Stomach (tissue), 9 donors: ENCODE measurements around the gene TBC1D8. TPM values are rescaled to one million over a fixed set of nuclear protein-coding genes. Genes with fewer than 3 reads are reported as not detected.
"Not testable (repeated sequence)": the region's sequence is repeated elsewhere in the genome, so short reads cannot be mapped to it uniquely, and the experiment has no call there.

Experiments
- DNase-seq, 2 donors: peaks; one replicate each; pipeline versions ENCODE4 v3.0.0 to v3.0.0-alpha.2; 2013 to 2019
- H3K27ac ChIP-seq, 5 donors: fragments of 200-600 bp in 4 of 5; sonication (generic) in 4 of 5; one replicate each; pipeline ENCODE4 v1.5.1; 2013 to 2019; ENCODE audit warnings: mild to moderate bottlenecking in 1 of 5, moderate library complexity in 1 of 5
- H3K27me3 ChIP-seq, 3 donors: fragments of 200-600 bp; sonication (generic); one replicate each; pipeline ENCODE4 v1.5.1; 2017 to 2019; ENCODE audit warnings: mixed run types in 1 of 3
- H3K36me3 ChIP-seq, 4 donors: fragments of 200-600 bp; sonication (generic); 1 replicate in 3 of 4; 2 replicates in 1 of 4; pipeline ENCODE4 v1.5.1; 2016 to 2019
- H3K4me1 ChIP-seq, 4 donors: fragments of 200-600 bp; sonication (generic); one replicate each; pipeline ENCODE4 v1.5.1; 2016 to 2019
- H3K4me3 ChIP-seq, 4 donors: fragments of 200-600 bp; sonication (generic) in 3 of 4; one replicate each; pipeline ENCODE4 v1.5.1; 2016 to 2019; ENCODE audit warnings: mild to moderate bottlenecking in 1 of 4
- H3K9me3 ChIP-seq, 4 donors: fragments of 200-600 bp; sonication (generic); one replicate each; pipeline ENCODE4 v1.5.1; 2016 to 2019
- CTCF ChIP-seq, 7 experiments: fragments of 450-650 bp in 4 of 7; fragments of 200-600 bp in 3 of 7; sonication (generic) in 3 of 7; IDR thresholded peaks; one replicate each; pipeline ENCODE4 v1.5.1; 2016 to 2019; ENCODE audit warnings: antibody characterized with exemption in 7 of 7, control low read depth in 2 of 7, mild to moderate bottlenecking in 1 of 7
- EP300 ChIP-seq: sonication (generic); formaldehyde crosslinking; IDR thresholded peaks from one replicate; pipeline ENCODE4 v1.6.1; 2017; ENCODE audit warnings: antibody characterized with exemption
- POLR2A ChIP-seq, 4 donors: fragments of 450-650 bp; IDR thresholded peaks; one replicate each; pipeline ENCODE4 v1.6.1; 2016; ENCODE audit warnings: antibody characterized with exemption in 4 of 4, control low read depth in 2 of 4, mild to moderate bottlenecking in 1 of 4, moderate library complexity in 1 of 4
- POLR2AphosphoS5 ChIP-seq, 3 donors: sonication (generic); formaldehyde crosslinking; IDR thresholded peaks; one replicate each; pipeline ENCODE4 v1.6.1; 2016; ENCODE audit warnings: antibody characterized with exemption in 3 of 3
- WGBS, 5 donors: extraction: QIAGEN DNeasy Blood & Tissue Kit in 3 of 5; methylation state at CpG; one replicate each; pipeline versions ENCODE4 v1.1.5 to v1.1.7; 2013 to 2018; 5-methylcytosine and 5-hydroxymethylcytosine counted together
- intact Hi-C: fragments of 100-400 bp; cut with DNase I; formaldehyde crosslinking; loops from one replicate; pipeline ENCODE4 v1.15.1; 2023; ENCODE audit warnings: low total_unique reads
- polyA plus RNA-seq, 3 donors: library from polyadenylated mRNA; stranded (reverse); fragments of 200-250 nt; gene quantifications; one replicate each; pipeline ENCODE4 v1.2.3, GENCODE V29; 2013
- total RNA-seq, 5 donors: library from RNA; depleted of rRNA; stranded (reverse); fragments of >200 nt; gene quantifications; one replicate each; pipeline versions ENCODE4 v1.1.0 to v1.2.3, GENCODE V29; 2014 to 2016
- donor health status: healthy with polysubstance abuse.
- donor health status: Bipolar disorder and iron deficiency.
- donor health status: healthy.

Gene TBC1D8
- total and polyA plus RNA-seq, 8 donors: 9.9 to 179 (median 74.9) TPM

GRCh38 chr2:101179982-101180381 lies 28.8 kb upstream of the TBC1D8 start:
- H3K9me3 ChIP-seq: no peaks in the 10 kb centered on the region
- peaks cover 0 to 2% (median 0%) of the 10 kb centered on the region in 4 donors for H3K4me1 ChIP-seq
- no peak overlapping the region for H3K4me3 ChIP-seq
- peak in 1 of 2 donors; percentile 52 for DNase-seq
- H3K36me3 ChIP-seq: no peaks in the 10 kb centered on the region
- H3K27me3 ChIP-seq: no peaks in the 10 kb centered on the region
- H3K27ac ChIP-seq: no peak overlapping the region
- 48 to 71% (median 59%) methylated on average over 3 of the region's 3 CpGs for WGBS, 5 donors
- TF ChIP-seq EP300 (no peak), CTCF (IDR thresholded peaks at IDR 0.05) (no peak), POLR2AphosphoS5 (IDR thresholded peaks at IDR 0.05) (no peak), POLR2A (IDR thresholded peaks at IDR 0.05) (no peak)
- intact Hi-C loops: no loop called here

- TF ChIP-seq POLR2AphosphoS5 (IDR thresholded peaks at IDR 0.05) (no peak), POLR2A (IDR thresholded peaks at IDR 0.05) (no peak), EP300 (no peak), CTCF (IDR thresholded peaks at IDR 0.05) (no peak)
- WGBS, 5 donors: 71 to 86% (median 77%) methylated on average over 4 of the region's 4 CpGs
- intact Hi-C loops: no loop called here
- Histone ChIP-seq H3K27ac (no peak overlapping the region), H3K27me3 (no peaks in the 10 kb centered on the region), H3K36me3 (no peaks in the 10 kb centered on the region), H3K9me3 (peaks cover 0 to 14% (median 5%) of the 10 kb centered on the region in 4 donors), H3K4me3 (no peak overlapping the region), H3K4me1 (no peaks in the 10 kb centered on the region)
- no peak for DNase-seq
Measured at GRCh38 chr2:101176803-101177202, 25.6 kb upstream of the TBC1D8 start.

GRCh38 chr2:101175991-101176390 lies 24.8 kb upstream of the TBC1D8 start:
- Histone ChIP-seq H3K9me3 (peaks cover 0 to 14% (median 5%) of the 10 kb centered on the region in 4 donors), H3K4me3 (no peak overlapping the region), H3K4me1 (no peaks in the 10 kb centered on the region), H3K27ac (no peak overlapping the region), H3K27me3 (no peaks in the 10 kb centered on the region), H3K36me3 (no peaks in the 10 kb centered on the region)
- no peak for TF ChIP-seq POLR2AphosphoS5 (IDR thresholded peaks at IDR 0.05)
- TF ChIP-seq EP300: no peak
- 66 to 91% (median 69%) methylated on average over 3 of the region's 3 CpGs for WGBS, 5 donors
- intact Hi-C loops: no loop called here
- peak in 1 of 2 donors; percentile 38 for DNase-seq

- intact Hi-C loops: no loop called here
- 33 to 72% (median 65%) methylated on average over 2 of the region's 2 CpGs for WGBS, 5 donors
Measured at GRCh38 chr2:101173707-101174295, 22.6 kb upstream of the TBC1D8 start.

GRCh38 chr2:101169822-101170221 lies 18.6 kb upstream of the TBC1D8 start:
- H3K27ac ChIP-seq, H3K36me3 ChIP-seq, intact Hi-C loops, H3K4me3 ChIP-seq, H3K4me1 ChIP-seq, H3K27me3 ChIP-seq, DNase-seq: not testable (repeated sequence)
- H3K9me3 ChIP-seq: peaks cover 0 to 30% (median 17%) of the 10 kb centered on the region in 4 donors
- 60 to 77% (median 61%) methylated on average over 2 of the region's 2 CpGs for WGBS, 5 donors

More at GRCh38 chr2:101173707-101174295, 22.6 kb upstream of the TBC1D8 start:
- no peak overlapping the region for H3K4me3 ChIP-seq
- H3K27me3 ChIP-seq: no peaks in the 10 kb centered on the region
- no peaks in the 10 kb centered on the region for H3K36me3 ChIP-seq
- DNase-seq: peak in 1 of 2 donors; percentile 47
- H3K9me3 ChIP-seq: peaks cover 0 to 14% (median 5%) of the 10 kb centered on the region in 4 donors
- TF ChIP-seq POLR2AphosphoS5 (IDR thresholded peaks at IDR 0.05) (no peak), CTCF (IDR thresholded peaks at IDR 0.05) (no peak), POLR2A (IDR thresholded peaks at IDR 0.05) (no peak), EP300 (no peak)
- peak overlapping the region in 2 of 5 donors; percentile 29 to 55 for H3K27ac ChIP-seq
- no peaks in the 10 kb centered on the region for H3K4me1 ChIP-seq
